Keratinocyte (primary cell): ENCODE measurements around the gene FHIT.

Source experiments
- CTCF ChIP-seq, 3 experiments: IDR thresholded peaks in 1 of 3; conservative IDR thresholded peaks in 1 of 3; optimal IDR thresholded peaks in 1 of 3; 2 replicates in 2 of 3; 3 replicates in 1 of 3; pipeline versions ENCODE3 to v1.5.1; 2011; ENCODE audit warnings: low read length in 3 of 3, mild to moderate bottlenecking in 3 of 3, moderate library complexity in 2 of 3, control low read depth in 1 of 3, inconsistent platforms in 1 of 3; ENCODE audit not compliant: insufficient read depth in 2 of 3; ENCODE audit errors: extremely low read depth in 1 of 3
- EZH2 ChIP-seq: IDR thresholded peaks from one replicate; pipeline ENCODE4 v1.6.1; 2012; ENCODE audit warnings: inconsistent platforms, mild to moderate bottlenecking, low read length, moderate library complexity

DNA sequence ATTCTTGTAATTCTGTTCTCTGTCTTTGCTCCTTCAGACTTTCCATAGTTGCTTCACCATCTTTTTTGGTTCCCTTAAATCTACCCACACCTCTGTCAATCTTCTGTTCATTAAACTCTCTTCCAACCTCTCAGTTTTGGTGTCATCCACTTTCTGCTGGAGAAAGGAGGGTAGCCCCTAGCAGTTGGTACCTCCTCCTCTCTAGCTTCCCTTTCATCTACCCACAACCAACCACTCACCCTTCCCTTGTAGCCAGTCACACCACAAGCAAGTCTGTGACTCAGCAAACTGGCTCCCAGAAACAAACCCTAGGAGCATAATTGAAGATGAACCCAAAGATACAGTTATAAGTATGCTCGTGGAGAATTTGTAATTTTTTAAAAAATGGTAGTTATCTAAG, 318.6 kb downstream of the FHIT start:
- TF ChIP-seq CTCF (optimal IDR thresholded peaks at IDR 0.05 in 1 of 3, IDR thresholded peaks at IDR 0.05 in 1 of 3, conservative IDR thresholded peaks at IDR 0.05 in 1 of 3; ENCODE audit: extremely low read depth in 1 of 3, insufficient read depth in 2 of 3, low read length in 3 of 3) = no peak
- TF ChIP-seq EZH2 = no peak
